Activated T-cell treated with anti-CD3 and anti-CD28 coated beads for 4 hours (primary cell): ENCODE measurements around the gene SERTAD3.
"Not testable (repeated sequence)": the region's sequence is repeated elsewhere in the genome, so short reads cannot be mapped to it uniquely, and the experiment has no call there.

Source experiments
- DNase-seq: peaks from one replicate; pipeline ENCODE4 v3.0.0-alpha.2; 2020

Gene SERTAD3

DNA sequence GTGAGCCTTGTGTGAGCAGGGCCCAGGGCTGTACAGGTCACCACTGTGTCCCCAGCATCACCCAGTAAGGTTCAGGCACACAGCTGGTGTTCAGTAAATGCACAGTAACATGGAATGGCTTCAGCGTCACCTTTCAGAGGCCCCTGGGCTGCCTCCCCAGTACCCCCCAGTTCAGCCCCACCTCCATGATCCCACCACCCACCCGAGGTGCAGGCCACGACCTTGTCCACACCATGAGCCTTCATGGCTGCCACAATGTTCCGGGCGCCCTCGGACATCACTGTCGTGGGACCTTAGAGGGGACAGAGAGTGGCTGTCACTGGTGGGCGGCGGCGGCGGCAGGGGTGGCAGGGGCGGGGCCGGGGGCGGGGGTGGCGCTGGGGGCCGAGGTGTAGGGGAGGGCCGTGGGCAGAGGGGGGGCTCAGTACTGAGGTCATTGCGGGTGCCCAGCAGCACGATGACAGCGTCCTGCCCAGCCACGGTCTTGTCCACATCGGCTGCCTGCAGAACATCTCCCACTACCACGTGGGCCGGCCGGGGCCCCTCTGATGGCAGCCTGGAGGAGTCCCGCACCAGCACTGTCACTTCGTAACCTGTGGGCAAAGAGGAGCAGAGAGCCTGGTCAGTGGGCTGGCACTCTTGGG is 13.9 kb upstream of the SERTAD3 start:
- DNase-seq = no peak

DNA sequence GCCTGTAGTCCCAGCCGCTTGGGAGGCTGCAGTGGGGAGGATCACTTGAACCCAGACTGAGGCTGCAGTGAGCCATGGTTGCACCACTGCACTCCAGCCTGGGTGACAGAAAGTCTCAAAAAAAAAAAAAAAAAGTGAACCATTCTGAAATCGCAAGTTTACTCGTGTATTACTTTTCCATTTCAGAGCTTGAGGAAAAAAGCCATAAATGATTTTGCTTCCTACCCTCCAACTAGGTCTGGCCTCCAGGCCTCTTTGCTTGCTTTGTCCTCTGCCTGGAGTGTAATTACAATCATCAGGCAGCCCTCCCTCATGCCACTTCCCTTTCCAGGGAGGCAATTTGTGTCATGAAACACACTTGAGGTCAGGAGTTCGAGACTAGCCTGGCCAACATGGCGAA is 12.9 kb upstream of the SERTAD3 start:
- DNase-seq = no peak

DNA sequence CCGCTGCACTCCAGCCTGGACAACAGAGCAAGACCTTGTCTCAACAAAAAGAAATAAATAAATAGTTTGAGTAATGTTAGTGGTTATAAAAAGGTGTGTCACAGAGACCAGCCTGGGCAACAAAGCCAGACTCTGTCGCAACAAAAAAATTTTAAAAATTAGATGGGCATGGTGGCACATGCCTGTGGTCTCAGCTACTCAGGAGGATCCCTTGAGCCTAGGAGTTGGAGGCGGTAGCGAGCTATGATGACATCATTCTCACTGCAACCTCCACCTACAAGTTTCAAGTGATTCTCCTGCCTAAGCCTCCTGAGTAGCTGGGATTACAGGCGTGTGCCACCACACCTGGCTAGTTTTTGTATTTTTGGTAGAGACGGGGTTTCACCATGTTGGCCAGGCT is 9.8 kb upstream of the SERTAD3 start:
- DNase-seq = not testable (repeated sequence)

DNA sequence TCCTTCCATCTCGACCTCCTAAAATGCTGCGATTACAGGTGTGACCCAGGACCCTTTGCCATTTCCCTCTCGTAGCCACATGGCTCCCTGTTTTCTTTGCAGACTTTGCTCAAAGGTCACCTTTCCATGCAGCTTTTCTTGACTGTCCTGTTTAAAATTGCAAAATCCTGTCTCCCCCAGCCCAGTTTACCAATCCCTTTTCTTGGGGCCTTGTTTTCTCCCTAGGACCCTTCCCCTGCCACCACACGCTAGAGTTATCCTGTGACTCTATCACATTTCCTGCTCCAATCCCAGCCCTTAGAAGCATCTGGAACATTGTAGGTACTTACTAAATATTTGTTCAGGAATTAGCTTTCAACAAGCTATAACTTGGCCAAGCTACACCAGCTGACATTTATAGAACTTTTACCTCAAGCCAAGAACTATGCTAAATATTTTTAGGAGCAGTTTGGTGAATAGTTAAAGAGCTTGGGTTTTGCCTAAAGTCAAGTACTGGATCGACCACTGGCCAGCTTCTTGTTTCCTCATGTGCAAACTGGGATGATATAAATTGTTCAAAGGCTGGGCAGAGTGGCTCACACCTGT is 9.1 kb upstream of the SERTAD3 start:
- no peak for DNase-seq

DNA sequence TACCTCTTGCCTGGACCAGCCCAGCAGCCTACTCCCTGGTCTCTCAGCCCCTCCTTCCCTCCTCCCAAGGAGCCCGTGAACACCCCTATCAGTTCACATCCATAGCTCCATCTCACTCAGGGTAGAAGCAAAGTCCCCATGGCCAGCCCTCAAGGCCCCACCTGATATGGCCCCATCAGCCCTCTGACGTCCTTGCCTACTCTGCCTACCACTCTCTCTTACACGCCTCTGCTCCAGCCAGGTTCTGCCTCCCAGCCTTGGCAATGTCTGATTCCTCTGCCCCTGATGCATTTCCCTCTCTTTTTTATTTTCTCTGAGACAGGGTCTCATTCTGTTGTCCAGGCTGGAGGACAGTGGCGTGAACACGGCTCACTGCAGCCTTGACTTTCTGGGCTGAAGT is 7.9 kb upstream of the SERTAD3 start:
- DNase-seq = no peak

DNA sequence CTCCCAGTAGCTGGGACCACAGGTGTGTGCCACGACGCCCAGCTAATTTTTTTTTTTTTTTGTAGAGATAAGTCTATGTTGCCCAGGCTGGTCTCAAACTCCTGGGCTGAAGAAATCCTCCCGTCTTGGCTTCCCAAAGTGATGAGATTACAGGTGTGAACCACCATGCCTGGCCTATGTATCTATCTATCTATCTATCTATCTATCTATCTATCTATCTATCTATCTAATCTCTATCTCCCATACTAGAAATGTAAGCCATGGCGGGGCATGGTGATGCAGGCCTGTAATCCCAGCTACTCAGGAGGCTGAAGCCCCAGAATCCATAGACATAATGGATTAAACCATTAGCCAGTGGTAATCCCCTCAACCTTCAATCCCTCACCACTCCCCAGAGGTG is 6.5 kb upstream of the SERTAD3 start:
- no peak for DNase-seq

DNA sequence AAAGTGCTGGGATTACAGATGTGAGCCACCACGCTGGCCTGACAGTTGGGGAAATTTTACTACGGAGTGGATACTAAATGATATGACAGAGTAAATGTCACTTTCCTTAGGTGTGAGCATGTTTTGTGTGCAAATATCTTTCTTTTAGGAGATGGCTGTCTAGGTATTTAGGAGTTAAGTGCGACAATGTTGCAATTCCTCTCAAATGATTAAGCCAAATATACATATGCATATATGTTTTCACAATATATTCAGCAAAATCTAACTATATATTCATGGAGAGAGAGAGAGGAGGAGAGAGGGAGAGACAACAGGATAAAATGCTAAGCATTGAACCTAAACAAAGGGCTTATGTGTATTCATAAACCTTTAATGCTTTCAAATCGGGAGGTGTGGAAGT is 5.4 kb upstream of the SERTAD3 start:
- no peak for DNase-seq

DNA sequence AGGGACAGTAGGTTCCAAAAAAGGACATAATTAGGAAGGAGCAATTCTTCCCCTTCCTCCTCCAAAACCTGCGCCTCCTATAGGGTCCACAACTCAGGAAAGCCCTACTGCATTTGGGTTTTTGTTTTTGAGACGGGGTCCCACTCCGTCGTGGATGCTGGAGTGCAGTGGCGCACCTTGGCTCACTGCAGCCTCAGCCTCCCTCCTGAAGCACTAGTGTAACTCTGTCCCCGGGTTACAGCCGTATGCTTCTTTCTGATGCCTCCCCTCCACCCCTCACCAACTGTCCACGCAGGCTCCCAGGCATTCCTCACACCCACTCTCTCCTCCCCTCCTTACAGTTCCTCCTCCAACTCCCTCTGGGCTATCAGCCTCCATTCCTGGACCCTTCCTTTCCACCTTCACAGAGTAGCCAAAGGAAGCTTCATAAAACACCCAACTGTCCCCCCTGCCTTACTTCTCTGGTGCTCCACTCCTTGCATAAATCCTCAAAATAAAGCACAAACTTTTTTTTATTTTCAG is 2.2 kb upstream of the SERTAD3 start:
- DNase-seq = no peak

DNA sequence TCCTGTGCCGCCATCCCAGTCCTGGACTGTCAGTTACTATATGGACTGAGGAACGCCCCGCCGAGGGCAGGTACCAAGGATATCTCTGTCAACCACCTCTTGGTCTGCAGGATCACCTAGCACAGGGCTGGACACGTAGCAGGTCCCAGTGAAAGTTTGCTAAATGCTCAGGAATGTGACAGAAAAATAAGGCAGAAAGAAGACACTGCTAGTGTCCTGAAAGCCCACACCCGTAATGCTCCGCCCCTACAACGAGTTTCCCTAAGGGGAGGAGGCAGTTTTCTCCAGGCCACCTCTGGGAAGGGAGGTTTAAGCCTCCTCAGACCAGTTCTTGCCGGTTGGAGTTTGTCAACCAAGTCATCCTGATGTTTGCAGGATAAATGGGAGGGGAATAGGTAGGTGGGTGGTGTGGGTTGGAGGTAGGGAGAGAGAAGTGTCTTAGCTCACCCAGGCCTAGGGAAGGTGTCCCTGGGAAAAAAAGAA is 1.7 kb upstream of the SERTAD3 start:
- no peak for DNase-seq

DNA sequence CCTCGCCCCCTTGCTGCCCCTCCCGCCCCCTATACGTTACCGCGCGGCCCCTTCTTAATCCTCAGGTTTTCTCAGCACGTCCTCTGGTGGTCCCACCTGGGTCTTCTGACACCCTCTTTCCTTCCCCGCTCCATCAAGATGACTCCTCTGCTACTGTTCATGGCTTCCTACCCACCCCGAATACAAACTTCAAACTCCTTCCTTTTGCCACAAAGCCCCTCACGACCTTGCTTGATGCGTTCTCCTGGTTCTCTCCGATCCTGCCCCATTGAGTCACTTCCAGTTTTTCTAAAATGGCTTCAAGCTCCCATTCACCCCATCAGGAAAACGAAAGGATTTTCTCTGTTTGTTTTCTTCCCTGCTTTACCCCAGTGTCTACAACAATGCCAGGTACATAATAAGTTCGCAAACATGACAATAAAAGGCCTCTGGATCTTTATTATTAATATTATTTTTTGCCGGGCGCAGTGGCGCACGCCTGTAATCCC is 734 bp upstream of the SERTAD3 start:
- no peak for DNase-seq

DNA sequence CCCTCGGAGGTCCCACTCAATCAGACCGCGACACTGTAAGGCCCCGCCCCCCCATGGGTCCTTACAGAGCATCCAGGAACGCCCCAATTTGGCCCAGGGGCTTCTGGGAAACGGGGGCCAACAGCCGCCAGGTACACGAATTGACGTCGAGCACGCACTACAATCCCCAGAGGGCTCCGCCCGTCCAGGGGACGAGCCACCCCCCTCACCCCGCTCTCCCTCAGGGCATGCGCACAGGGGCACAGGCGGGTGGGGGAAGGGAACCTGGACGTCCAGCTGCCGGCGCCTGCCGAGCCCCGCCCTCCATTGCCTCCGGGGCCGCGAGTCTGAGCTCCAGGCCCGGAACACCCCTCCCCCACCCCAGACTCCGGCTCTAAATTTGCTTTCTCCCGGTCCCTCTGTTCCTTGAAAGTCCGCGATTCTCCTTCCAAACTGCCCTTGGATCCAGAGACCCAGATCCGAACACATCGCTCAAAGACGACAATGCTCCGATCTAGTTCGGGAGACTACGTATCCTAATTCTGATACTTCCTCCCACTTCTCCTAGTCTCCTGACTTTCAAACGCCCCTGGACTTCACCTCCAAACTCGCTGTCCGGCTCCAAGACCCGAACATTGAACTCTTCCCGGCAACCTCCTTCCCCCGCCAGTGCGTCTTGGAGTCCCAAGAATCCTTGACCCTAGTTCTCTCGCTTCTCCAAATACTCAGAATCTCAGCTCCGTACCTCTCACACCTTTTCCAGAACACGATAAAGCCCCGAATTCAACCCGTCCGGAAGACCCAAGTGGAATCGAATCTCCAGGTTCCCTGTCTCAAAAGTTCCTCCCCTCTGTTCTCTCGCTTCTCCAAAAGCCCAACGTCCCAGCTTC is 770 bp downstream of the SERTAD3 start:
- peak; percentile 97 for DNase-seq

DNA sequence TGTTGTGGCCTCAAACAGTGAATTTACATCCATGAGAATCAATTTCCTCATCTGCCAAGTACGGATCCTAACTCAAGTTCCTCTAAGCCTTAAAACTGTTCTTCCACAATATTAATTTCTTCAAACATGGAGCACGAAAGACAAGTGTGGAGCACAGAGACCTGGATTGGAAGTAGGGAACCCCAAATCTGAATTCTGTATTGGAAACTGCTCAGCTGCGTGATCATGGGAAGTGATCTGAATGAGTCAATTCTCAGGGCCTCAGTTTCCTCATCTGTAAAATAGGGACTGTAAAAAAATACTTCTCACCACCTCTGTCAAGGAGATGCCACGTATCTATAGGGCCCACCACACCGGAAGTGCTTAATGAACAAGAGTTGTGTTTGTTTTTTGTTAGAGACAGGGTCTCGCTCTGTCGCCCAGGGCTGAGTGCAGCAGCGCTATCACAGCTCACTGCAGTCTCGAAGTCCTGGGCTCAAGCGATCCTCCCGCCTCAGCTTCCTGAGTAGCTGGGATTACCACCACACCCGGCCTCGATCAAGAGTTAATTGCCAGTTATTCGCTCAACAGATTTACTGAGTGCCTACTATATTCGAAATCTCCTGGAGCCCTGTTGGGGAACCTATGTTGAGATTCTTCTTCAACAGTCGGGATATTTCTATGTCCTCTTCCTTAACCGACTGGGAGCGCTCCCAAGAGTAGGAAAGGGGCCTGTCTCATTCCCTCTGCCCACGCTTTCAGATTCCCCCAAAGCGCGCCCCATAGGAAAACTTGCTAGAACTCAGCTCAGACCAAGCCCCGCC is 1.6 kb downstream of the SERTAD3 start:
- DNase-seq = no peak

DNA sequence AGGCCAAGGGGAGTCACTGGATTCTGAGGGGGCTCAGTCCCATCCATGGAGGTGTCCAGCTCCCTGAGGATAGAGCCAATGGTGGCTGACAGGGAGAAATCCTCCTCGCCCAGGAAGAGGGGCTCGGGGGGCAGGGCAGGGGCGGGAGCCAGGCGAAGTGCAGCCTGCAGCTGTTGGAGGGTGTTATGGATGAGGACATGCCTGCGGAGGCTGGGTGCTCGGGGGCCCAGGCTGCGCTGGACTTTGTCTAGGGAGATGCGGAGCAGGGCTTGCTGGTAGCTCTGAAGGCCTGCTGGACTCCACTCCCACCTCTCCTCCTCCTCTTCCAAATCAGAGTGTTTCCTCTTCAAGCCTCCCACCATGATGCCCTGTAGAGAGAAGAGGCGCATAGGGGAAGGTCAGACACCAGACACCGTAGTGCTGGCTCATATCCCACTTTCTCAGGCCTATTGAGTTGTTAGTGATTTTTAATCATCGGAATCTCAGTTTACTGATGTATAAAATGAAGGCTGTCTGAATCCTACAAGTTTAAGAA is 2.3 kb downstream of the SERTAD3 start:
- DNase-seq = no peak

DNA sequence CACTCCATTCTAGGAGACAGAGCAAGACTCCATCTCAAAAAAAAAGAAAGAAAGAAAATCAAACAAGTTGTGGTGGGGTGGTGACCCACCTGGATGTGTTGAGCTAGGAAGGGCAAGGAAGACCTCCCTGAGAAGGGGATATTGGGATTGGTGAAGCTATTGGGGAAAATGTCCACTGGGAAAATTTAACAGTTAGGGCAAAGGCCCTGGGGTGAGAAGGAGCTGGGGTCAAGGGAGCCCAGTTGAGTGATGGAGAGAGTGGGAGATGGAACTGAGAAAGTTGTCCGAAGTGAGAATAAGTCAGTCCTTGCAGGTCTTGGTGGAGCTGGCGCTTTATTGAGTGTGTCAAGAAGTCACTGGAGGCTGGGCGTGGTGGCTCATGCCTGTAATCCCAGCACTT is 5.9 kb downstream of the SERTAD3 start:
- no peak for DNase-seq

DNA sequence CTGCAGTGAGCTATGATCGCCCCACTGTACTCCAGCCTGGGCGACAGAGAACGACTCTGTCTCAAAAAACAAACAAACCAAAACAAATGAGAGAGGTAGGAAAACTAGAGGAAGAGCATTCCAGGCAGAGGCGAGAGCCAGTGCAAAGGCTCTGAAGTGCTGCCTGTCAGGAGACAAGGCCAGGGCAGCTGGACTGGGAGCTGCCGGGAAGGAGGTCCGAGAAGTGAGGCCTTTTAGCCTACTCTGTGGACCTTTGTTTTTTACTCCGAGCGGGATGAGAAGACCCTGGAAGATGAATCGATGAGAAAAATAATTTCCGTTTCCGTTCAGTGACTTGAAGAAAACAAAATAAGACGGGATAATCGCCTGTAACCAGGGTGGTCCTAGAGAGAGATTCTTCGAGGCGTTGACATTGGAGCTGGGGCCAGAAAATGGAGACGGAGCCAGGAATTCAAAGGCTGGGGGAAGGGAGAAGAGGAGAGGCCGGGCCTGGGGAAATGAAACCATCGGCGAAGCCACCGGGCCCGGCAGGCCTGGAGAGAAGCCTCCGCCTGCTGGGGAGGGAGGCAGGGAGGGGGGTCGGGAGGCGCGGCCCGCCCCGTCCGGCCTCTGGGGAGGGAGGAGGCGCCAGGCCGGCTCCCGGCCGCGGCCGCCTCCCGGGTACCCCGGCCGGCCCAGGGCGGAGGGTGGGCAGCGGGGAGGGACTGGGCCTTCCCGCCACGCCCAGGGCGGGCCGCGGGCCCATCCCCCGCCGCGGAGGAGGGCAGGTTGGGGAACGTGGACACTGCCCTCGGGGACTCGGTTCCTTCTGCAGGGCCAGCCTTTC is 10.5 kb downstream of the SERTAD3 start:
- peak; percentile 31 for DNase-seq

DNA sequence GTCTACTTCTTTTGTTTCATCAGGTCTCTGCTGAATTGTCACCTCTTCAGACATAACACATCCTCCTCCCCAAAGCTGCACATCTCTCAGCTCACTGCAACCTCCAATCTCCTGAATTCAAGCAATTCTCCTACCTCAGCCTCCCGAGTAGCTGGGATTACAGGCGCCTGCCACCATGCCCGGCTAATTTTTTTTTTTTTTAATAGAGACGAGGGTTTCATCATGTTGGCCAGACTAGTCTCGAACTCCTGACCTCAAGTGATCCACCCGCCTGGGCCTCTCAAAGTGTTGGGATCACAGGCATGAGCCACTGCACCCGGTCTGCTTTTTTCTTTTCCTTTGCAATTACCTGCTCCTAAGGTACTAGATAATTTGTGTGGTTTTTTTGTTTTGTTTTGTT is 11.4 kb downstream of the SERTAD3 start:
- not testable (repeated sequence) for DNase-seq

DNA sequence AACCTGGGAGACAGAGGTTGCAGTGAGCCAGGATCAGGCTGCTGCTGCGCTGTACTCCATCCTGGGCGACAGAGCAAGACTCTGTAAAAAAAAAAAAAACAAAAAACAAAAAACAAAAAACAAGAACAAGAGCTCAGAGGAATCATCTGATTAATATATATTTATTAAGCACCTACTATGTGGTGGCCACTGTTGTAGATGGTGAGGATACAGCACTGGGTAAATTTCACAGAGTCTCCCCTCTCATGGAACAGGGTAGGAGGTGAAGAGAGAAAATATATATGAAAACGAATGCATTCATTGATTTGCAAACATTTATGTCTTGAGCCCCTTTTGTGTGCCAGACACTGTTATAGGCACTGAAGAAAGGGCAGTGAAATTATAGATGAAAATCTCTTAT is 12.4 kb downstream of the SERTAD3 start:
- DNase-seq = no peak

DNA sequence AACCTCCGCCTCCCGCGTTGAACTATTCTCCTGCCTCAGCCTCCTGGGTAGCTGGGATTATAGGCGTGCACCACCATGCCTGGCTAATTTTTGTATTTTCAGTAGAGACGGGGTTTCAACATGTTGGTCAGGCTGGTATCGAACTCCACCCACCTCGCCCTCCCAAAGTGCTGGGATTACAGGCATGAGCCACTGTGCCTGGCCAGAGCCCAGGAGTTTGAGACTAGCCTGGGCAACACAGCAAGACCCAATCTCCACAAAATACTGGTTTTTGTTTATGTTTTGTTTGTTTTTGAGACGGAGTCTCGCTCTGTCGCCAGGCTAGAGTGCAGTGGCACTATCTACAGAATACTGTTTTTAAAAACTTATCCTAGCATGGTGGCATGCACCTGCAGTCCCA is 13.9 kb downstream of the SERTAD3 start:
- not testable (repeated sequence) for DNase-seq

DNA sequence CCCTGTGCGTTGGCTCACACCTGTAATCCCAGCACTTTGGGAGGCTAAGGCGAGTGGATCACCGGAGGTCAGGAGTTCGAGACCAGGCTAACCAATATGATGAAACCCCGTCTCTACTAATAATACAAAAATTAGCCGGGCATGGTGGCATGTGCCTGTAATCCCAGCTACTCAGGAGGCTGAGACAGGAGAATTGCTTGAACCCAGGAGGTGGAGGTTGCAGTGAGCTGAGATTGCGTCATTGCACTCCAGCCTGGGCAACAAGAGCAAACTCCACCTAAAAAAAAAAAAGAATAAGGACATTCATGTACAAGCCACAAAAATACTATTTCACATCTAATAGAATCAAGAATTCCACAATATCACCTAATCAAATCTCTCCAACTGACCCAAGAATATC is 15.9 kb downstream of the SERTAD3 start:
- not testable (repeated sequence) for DNase-seq

DNA sequence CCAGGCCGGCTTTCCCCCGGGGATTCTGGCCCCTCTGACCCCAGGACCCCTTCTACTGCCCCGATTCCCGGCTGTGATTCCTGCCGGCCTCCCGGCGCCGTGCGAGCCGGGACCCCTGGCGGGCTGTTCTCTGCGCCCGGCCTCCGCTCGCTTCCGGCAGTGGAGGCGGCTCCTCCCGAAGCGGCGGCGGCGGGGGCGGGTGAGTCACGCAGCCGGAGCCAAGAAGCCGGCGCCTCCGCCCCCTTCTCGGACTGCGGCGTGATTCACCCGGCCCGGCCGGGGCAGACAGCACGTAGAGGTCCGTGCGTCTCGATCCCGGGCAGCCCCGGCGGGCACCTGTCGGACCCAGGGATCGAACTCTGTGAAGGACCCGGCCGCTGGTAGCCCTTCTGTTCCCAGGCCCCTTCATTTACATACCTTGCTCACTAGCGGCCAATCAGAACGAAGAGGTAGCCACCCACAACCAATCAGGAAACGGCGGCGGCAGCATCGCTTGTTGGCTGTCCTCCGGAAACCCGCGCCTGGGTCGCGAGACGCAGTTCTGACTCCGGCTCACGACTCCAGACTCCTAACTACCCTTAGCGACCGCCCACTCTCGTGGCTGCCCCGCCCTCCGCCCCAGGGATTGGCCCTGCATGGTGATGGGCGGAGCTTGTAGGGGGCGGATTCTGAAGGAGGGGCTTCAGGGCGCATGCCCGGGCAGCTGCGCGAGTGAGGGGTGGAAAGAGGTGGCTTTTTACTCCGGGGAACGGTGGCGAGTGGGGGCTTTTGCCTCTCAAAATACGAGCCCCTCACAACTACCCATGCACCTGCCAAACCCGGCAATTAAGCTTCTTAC is 18.5 kb downstream of the SERTAD3 start, which contains the start of gene SERTAD1:
Gene SERTAD1, minus strand, starts transcription at position 543 of the 838 bp plus-strand sequence. CDS start 2,446 bp downstream, outside the sequence.
- peak; percentile 100 for DNase-seq
